DMS53 treated with DMSO at 0.1 percent for 48 hours (cell line): Measurements from ENCODE around the gene EXOC2.

ENCODE experiments used
- DNase-seq: peaks from one replicate; lab custom pipeline; 2025; ENCODE audit not compliant: unreplicated experiment; lab: John Stamatoyannopoulos, UW

Gene EXOC2

GRCh38 chr6:527989-528673, 164.8 kb downstream of the EXOC2 start:
- no peak for DNase-seq

GRCh38 chr6:524803-525202, 168.1 kb downstream of the EXOC2 start:
- DNase-seq: no peak

GRCh38 chr6:520820-521219, 172.1 kb downstream of the EXOC2 start:
- no peak for DNase-seq

- no peak for DNase-seq
These were observed 174.7 kb downstream of the EXOC2 start for GRCh38 chr6:518218-518617.

- DNase-seq: no peak
These were observed 176.7 kb downstream of the EXOC2 start for GRCh38 chr6:516213-516612.

GRCh38 chr6:515267-515666, 177.7 kb downstream of the EXOC2 start:
- DNase-seq: no peak

- no peak for DNase-seq
These were observed 178.5 kb downstream of the EXOC2 start for GRCh38 chr6:514396-514978.

- no peak for DNase-seq
These were observed 179.0 kb downstream of the EXOC2 start for GRCh38 chr6:513961-514360.

GRCh38 chr6:513058-513457, 179.9 kb downstream of the EXOC2 start:
- no peak for DNase-seq

GRCh38 chr6:511488-512137, 181.3 kb downstream of the EXOC2 start:
- DNase-seq: no peak

GRCh38 chr6:509676-510075, 183.3 kb downstream of the EXOC2 start:
- no peak for DNase-seq

GRCh38 chr6:508614-509013, 184.3 kb downstream of the EXOC2 start:
- no peak for DNase-seq

- DNase-seq: no peak
These were observed 184.9 kb downstream of the EXOC2 start for GRCh38 chr6:508006-508405.

- no peak for DNase-seq
These were observed 185.9 kb downstream of the EXOC2 start for GRCh38 chr6:506920-507622.

GRCh38 chr6:506508-506907, 186.4 kb downstream of the EXOC2 start:
- no peak for DNase-seq

- DNase-seq: no peak
These were observed 187.6 kb downstream of the EXOC2 start for GRCh38 chr6:505374-505773.

GRCh38 chr6:504446-504980, 188.4 kb downstream of the EXOC2 start:
- DNase-seq: no peak

GRCh38 chr6:503610-504362, 189.2 kb downstream of the EXOC2 start:
- DNase-seq: no peak

GRCh38 chr6:502761-503160, 190.2 kb downstream of the EXOC2 start:
- no peak for DNase-seq

- DNase-seq: no peak
These were observed 190.9 kb downstream of the EXOC2 start for GRCh38 chr6:501891-502601.
